Keratinocyte (primary cell): ENCODE results near the gene DSEL. TPM values are rescaled to one million over a fixed set of nuclear protein-coding genes. Genes with fewer than 3 reads are reported as not detected.

ENCODE experiments used
- DNase-seq: peaks from one replicate; pipeline ENCODE4 v3.0.0-alpha.2; 2011; ENCODE audit warnings: low read depth, missing footprints, low spot score
- FAIRE-seq: peaks from 2 replicates; lab custom pipeline; 2011; peaks lifted over from hg19 to GRCh38; lab: Jason Lieb, UNC
- H2AFZ ChIP-seq: 2 replicates; pipeline ENCODE4 v1.6.0; 2012; ENCODE audit warnings: low read length, control low read depth, inconsistent platforms; ENCODE audit not compliant: control insufficient read depth
- H3K27ac ChIP-seq: 2 replicates; pipeline ENCODE4 v1.5.1; 2011; ENCODE audit warnings: low read length; ENCODE audit not compliant: control insufficient read depth, insufficient read depth
- H3K27me3 ChIP-seq: 3 replicates; pipeline ENCODE4 v1.6.0; 2011; ENCODE audit warnings: low read length; ENCODE audit not compliant: control insufficient read depth, insufficient read depth; ENCODE audit errors: extremely low read depth
- H3K36me3 ChIP-seq, 2 experiments: 2 replicates in 1 of 2; 3 replicates in 1 of 2; pipeline ENCODE4 v1.5.1; 2011; ENCODE audit warnings: low read length in 2 of 2, mild to moderate bottlenecking in 1 of 2; ENCODE audit not compliant: control insufficient read depth in 2 of 2, insufficient read depth in 2 of 2; ENCODE audit errors: extremely low read depth in 1 of 2
- H3K4me1 ChIP-seq: 3 replicates; pipeline ENCODE4 v1.5.1; 2011; ENCODE audit warnings: low read length; ENCODE audit not compliant: control insufficient read depth, insufficient read depth; ENCODE audit errors: extremely low read depth
- H3K4me2 ChIP-seq: 3 replicates; pipeline ENCODE4 v1.6.0; 2011; ENCODE audit warnings: low read depth, low read length; ENCODE audit not compliant: control insufficient read depth, insufficient read depth; ENCODE audit errors: extremely low read depth
- H3K4me3 ChIP-seq, 3 experiments: fragments of 200-600 bp in 1 of 3; sonication (generic) in 1 of 3; 2 replicates in 2 of 3; 3 replicates in 1 of 3; pipeline ENCODE4 v1.5.1; 2011 to 2016; ENCODE audit warnings: low read length in 3 of 3, mild to moderate bottlenecking in 3 of 3, control low read depth in 2 of 3, inconsistent platforms in 1 of 3, low read depth in 1 of 3, mixed read lengths in 1 of 3, mixed run types in 1 of 3, moderate library complexity in 1 of 3; ENCODE audit not compliant: control insufficient read depth in 2 of 3, insufficient read depth in 2 of 3; ENCODE audit errors: extremely low read depth in 1 of 3
- H3K79me2 ChIP-seq: 2 replicates; pipeline ENCODE4 v1.6.0; 2012; ENCODE audit warnings: low read length; ENCODE audit not compliant: control insufficient read depth, insufficient read depth
- H3K9ac ChIP-seq: 3 replicates; pipeline ENCODE4 v1.6.0; 2011; ENCODE audit warnings: low read length; ENCODE audit not compliant: control insufficient read depth, insufficient read depth; ENCODE audit errors: extremely low read depth
- H3K9me1 ChIP-seq: 3 replicates; pipeline ENCODE4 v1.6.0; 2011; ENCODE audit warnings: low read length; ENCODE audit not compliant: control insufficient read depth, insufficient read depth; ENCODE audit errors: extremely low read depth
- H3K9me3 ChIP-seq: 2 replicates; pipeline ENCODE4 v1.5.1; 2012; ENCODE audit warnings: low read depth, low read length; ENCODE audit not compliant: control insufficient read depth
- H4K20me1 ChIP-seq: 3 replicates; pipeline ENCODE4 v1.6.0; 2011; ENCODE audit warnings: low read length; ENCODE audit not compliant: control insufficient read depth, insufficient read depth; ENCODE audit errors: extremely low read depth
- EZH2 ChIP-seq: IDR thresholded peaks from one replicate; pipeline ENCODE4 v1.6.1; 2012; ENCODE audit warnings: inconsistent platforms, mild to moderate bottlenecking, low read length, moderate library complexity
- dilution Hi-C: fragments of 300-500 bp; cut with MboI; formaldehyde crosslinking; loops from one replicate; pipeline ENCODE4 v1.7.0; 2020; ENCODE audit warnings: low sequenced_read_pairs; ENCODE audit not compliant: extremely low pct_ligation_motif_present
- polyA plus RNA-seq, 5 experiments: library from polyadenylated mRNA; depleted of rRNA in 3 of 5; stranded (reverse) in 3 of 5; stranded (forward) in 1 of 5; unstranded in 1 of 5; fragments of >200 nt; gene quantifications; 1 replicate in 1 of 5; 2 replicates in 3 of 5; 3 replicates in 1 of 5; pipeline versions ENCODE4 v1.2.1 to v1.2.3, GENCODE V29; 2011 to 2012; ENCODE audit warnings: missing spikeins in 2 of 5, low read depth in 1 of 5, low replicate concordance in 1 of 5
- TF ChIP-seq, protein P1 (sequence below), 3 experiments: IDR thresholded peaks in 1 of 3; conservative IDR thresholded peaks in 1 of 3; optimal IDR thresholded peaks in 1 of 3; 2 replicates in 2 of 3; 3 replicates in 1 of 3; pipeline versions ENCODE3 to v1.5.1; 2011; ENCODE audit warnings: low read length in 3 of 3, mild to moderate bottlenecking in 3 of 3, moderate library complexity in 2 of 3, control low read depth in 1 of 3, inconsistent platforms in 1 of 3; ENCODE audit not compliant: insufficient read depth in 2 of 3; ENCODE audit errors: extremely low read depth in 1 of 3

DSEL gene
- polyA plus RNA-seq, 1 donor (not counting 4 experiments of a cell fraction or from before 2014, with no cell fraction given), result 3.4 TPM

DNA sequence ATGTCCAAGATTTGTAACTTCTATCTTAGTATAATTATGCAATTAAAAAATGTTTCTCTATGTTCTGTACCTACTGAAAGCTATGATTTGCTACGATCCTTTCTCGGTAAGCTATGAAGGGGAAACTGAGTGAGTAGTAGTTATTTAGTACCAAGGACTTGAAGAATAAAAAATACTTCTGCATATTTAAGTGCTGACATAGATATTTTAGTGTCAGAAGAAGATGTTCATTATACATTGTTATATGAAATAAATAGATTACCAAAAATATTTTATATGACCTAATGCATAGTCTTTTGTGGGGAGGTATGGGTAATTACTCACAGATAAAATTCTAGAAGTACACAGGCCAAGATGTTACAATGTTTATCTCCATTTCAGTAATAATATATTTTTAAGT, 39.0 kb downstream of the DSEL start:
- no peak for FAIRE-seq
- Histone ChIP-seq H3K79me2 (no peaks in the 10 kb centered on the region), H3K9ac (no peak overlapping the region), H3K9me3 (no peaks in the 10 kb centered on the region), H3K4me1 (no peaks in the 10 kb centered on the region), H4K20me1 (no peaks in the 10 kb centered on the region), H3K4me2 (no peak overlapping the region), H3K4me3 (no peak overlapping the region), H3K9me1 (no peaks in the 10 kb centered on the region), H3K36me3 (no peaks in the 10 kb centered on the region), H3K27ac (no peak overlapping the region), H2AFZ (no peak overlapping the region), H3K27me3 (no peaks in the 10 kb centered on the region)
- dilution Hi-C loops, result no loop called here
- DNase-seq, result no peak
- TF ChIP-seq EZH2, result no peak
- TF ChIP-seq, protein P1, sequence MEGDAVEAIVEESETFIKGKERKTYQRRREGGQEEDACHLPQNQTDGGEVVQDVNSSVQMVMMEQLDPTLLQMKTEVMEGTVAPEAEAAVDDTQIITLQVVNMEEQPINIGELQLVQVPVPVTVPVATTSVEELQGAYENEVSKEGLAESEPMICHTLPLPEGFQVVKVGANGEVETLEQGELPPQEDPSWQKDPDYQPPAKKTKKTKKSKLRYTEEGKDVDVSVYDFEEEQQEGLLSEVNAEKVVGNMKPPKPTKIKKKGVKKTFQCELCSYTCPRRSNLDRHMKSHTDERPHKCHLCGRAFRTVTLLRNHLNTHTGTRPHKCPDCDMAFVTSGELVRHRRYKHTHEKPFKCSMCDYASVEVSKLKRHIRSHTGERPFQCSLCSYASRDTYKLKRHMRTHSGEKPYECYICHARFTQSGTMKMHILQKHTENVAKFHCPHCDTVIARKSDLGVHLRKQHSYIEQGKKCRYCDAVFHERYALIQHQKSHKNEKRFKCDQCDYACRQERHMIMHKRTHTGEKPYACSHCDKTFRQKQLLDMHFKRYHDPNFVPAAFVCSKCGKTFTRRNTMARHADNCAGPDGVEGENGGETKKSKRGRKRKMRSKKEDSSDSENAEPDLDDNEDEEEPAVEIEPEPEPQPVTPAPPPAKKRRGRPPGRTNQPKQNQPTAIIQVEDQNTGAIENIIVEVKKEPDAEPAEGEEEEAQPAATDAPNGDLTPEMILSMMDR (optimal IDR thresholded peaks at IDR 0.05 in 1 of 3, IDR thresholded peaks at IDR 0.05 in 1 of 3, conservative IDR thresholded peaks at IDR 0.05 in 1 of 3; ENCODE audit: extremely low read depth in 1 of 3, insufficient read depth in 2 of 3, low read length in 3 of 3), result no peak

DNA sequence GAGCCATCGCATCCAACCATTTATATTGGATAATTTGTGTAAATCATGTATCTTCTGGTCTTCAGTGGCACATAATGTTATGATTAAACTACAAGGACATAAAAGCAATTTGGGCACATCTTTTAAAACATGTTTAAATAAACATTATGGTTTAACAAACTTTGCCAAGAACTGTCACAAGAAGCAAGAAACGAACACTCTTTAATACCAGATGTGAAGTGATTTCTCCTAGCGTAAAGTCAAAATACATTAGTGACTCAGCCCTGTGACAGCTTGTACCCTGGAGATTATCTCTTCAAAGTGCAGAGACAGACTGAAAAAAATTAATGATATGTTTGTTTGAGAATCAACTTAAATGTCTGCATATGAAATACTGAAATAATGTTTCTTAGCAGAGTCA, 39.9 kb downstream of the DSEL start:
- H3K4me1 ChIP-seq, result no peaks in the 10 kb centered on the region
- H3K79me2 ChIP-seq, result no peaks in the 10 kb centered on the region
- no peaks in the 10 kb centered on the region for H3K9me1 ChIP-seq
- DNase-seq (no peak), FAIRE-seq (no peak)
- no peak overlapping the region for H3K27ac ChIP-seq
- TF ChIP-seq, protein P1 (optimal IDR thresholded peaks at IDR 0.05 in 1 of 3, IDR thresholded peaks at IDR 0.05 in 1 of 3, conservative IDR thresholded peaks at IDR 0.05 in 1 of 3; ENCODE audit: extremely low read depth in 1 of 3, insufficient read depth in 2 of 3, low read length in 3 of 3), result no peak
- TF ChIP-seq EZH2, result no peak
- H4K20me1 ChIP-seq, result no peaks in the 10 kb centered on the region
- no peaks in the 10 kb centered on the region for H3K27me3 ChIP-seq
- H2AFZ ChIP-seq, result no peak overlapping the region
- H3K9me3 ChIP-seq, result no peaks in the 10 kb centered on the region
- H3K4me3 ChIP-seq, result no peak overlapping the region
- no peak overlapping the region for H3K4me2 ChIP-seq
- dilution Hi-C loops, result no loop called here
- no peak overlapping the region for H3K9ac ChIP-seq
- no peaks in the 10 kb centered on the region for H3K36me3 ChIP-seq
